HepG2 (cell line): ENCODE data around the gene CAST.

Experiments used
- BRD4 ChIP-seq: sonication (generic); formaldehyde crosslinking; IDR thresholded peaks from 2 replicates; pipeline ENCODE4 v1.4.0; 2020; ENCODE audit warnings: missing genetic modification reagents
- CC2D1A ChIP-seq: sonication (generic); formaldehyde crosslinking; IDR thresholded peaks from 2 replicates; pipeline ENCODE4 v1.8.1; 2023; ENCODE audit warnings: mild to moderate bottlenecking, missing genetic modification reagents
- FIP1L1 ChIP-seq: fragments of 200-400 bp; formaldehyde crosslinking; IDR thresholded peaks from 2 replicates; pipeline ENCODE4 v1.6.1; 2018; ENCODE audit warnings: low read depth, mild to moderate bottlenecking, low read length, moderate library complexity, borderline replicate concordance; ENCODE audit not compliant: insufficient read depth
- FOXA1 ChIP-seq, 2 experiments: fragments of 450-650 bp in 1 of 2; sonication (generic) in 1 of 2; formaldehyde crosslinking in 1 of 2; IDR thresholded peaks; 2 replicates each; pipeline versions ENCODE4 v1.4.0 to v1.6.1; 2016 to 2020; ENCODE audit warnings: missing genetic modification reagents in 1 of 2
- HDAC1 ChIP-seq: sonication (generic); formaldehyde crosslinking; IDR thresholded peaks from 2 replicates; pipeline ENCODE4 v1.5.1; 2020; ENCODE audit warnings: mild to moderate bottlenecking, missing genetic modification reagents
- HDAC2 ChIP-seq: sonication (generic); formaldehyde crosslinking; IDR thresholded peaks from 2 replicates; pipeline ENCODE4 v1.4.0; 2020; ENCODE audit warnings: missing genetic modification reagents
- HNRNPK ChIP-seq: fragments of 200-400 bp; formaldehyde crosslinking; IDR thresholded peaks from 2 replicates; pipeline ENCODE4 v1.6.1; 2018; ENCODE audit warnings: low read length, low read depth, moderate library complexity, mild to moderate bottlenecking; ENCODE audit not compliant: poor library complexity, severe bottlenecking
- NFIC ChIP-seq: IDR thresholded peaks from 2 replicates; pipeline ENCODE4 v1.6.1; 2012; ENCODE audit warnings: mild to moderate bottlenecking, low read length, inconsistent platforms
- YY1 ChIP-seq: IDR thresholded peaks from 2 replicates; pipeline ENCODE4 v1.6.1; 2011; ENCODE audit warnings: low read length, low read depth, moderate library complexity, mild to moderate bottlenecking; ENCODE audit not compliant: insufficient read depth, insufficient replicate concordance
- ZBTB8A ChIP-seq: sonication (generic); formaldehyde crosslinking; IDR thresholded peaks from 2 replicates; pipeline ENCODE4 v1.4.0; 2020; ENCODE audit warnings: mild to moderate bottlenecking, low read depth, missing genetic modification reagents, borderline replicate concordance
- ZNF33A ChIP-seq: sonication (generic); formaldehyde crosslinking; IDR thresholded peaks from 2 replicates; pipeline ENCODE4 v1.5.1; 2020; ENCODE audit warnings: missing genetic modification reagents, mild to moderate bottlenecking, moderate library complexity, borderline replicate concordance

DNA sequence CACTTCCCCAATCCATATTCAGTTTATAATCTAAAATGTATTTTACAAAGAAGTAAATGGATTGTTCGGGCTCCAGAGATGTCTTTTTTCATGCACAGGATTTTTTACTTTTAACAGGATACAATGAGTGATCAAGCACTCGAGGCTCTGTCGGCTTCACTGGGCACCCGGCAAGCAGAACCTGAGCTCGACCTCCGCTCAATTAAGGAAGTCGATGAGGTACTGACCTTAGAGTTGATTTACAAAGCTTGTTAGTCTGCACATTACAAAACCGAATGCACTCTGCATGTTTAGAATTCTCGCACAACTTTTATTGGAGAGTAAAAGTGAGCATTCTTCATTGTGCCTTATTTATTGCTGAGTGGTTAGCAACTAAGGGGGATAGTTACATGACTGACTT, 80.4 kb downstream of the CAST start:
- TF ChIP-seq FOXA1 (IDR thresholded peaks at IDR 0.05) (no peak), FOXA1 (CRISPR knock-in tag; IDR thresholded peaks at IDR 0.05) (no peak), YY1 (no peak), HDAC1 (CRISPR knock-in tag) (no peak), BRD4 (CRISPR knock-in tag) (no peak), HNRNPK (no peak), HDAC2 (no peak), NFIC (no peak), ZNF33A (CRISPR knock-in tag) (no peak), ZBTB8A (CRISPR knock-in tag) (no peak), CC2D1A (no peak), FIP1L1 (no peak)
